Endothelial cell of umbilical vein (primary cell): ENCODE data around the gene TCP11L2.

Experiments used
- CTCF ChIP-seq, 2 donors: IDR thresholded peaks; 1 replicate in 1 of 2; 2 replicates in 1 of 2; pipeline ENCODE4 v1.5.1; 2011; ENCODE audit warnings: low read length in 2 of 2, mild to moderate bottlenecking in 2 of 2, moderate library complexity in 2 of 2, control low read depth in 1 of 2, inconsistent platforms in 1 of 2, low read depth in 1 of 2; ENCODE audit not compliant: insufficient read depth in 1 of 2; ENCODE audit errors: extremely low read depth in 1 of 2
- EZH2 ChIP-seq: IDR thresholded peaks from 2 replicates; pipeline ENCODE4 v1.6.1; 2012; ENCODE audit warnings: borderline replicate concordance, low read depth, mild to moderate bottlenecking, moderate library complexity, low read length, inconsistent platforms; ENCODE audit not compliant: severe bottlenecking
- FOS ChIP-seq: IDR thresholded peaks from 2 replicates; pipeline ENCODE4 v1.6.1; 2011; ENCODE audit warnings: mild to moderate bottlenecking, low read length, moderate library complexity, borderline replicate concordance; ENCODE audit not compliant: insufficient read depth
- GATA2 ChIP-seq: IDR thresholded peaks from 2 replicates; pipeline ENCODE4 v1.7.0; 2011; ENCODE audit warnings: low read depth, mild to moderate bottlenecking, moderate library complexity, mixed read lengths, low read length; ENCODE audit not compliant: insufficient read length, insufficient read depth
- JUN ChIP-seq: IDR thresholded peaks from 2 replicates; pipeline ENCODE4 v1.6.1; 2011; ENCODE audit warnings: borderline replicate concordance, low read depth; ENCODE audit not compliant: insufficient read length, insufficient read depth
- MAX ChIP-seq: IDR thresholded peaks from 2 replicates; pipeline ENCODE4 v1.6.1; 2011; ENCODE audit not compliant: insufficient read depth, insufficient read length
- POLR2A ChIP-seq: IDR thresholded peaks from 2 replicates; pipeline ENCODE4 v1.6.1; 2012; ENCODE audit warnings: low read depth, mild to moderate bottlenecking, control low read depth, low read length
- POLR2AphosphoS5 ChIP-seq: IDR thresholded peaks from 2 replicates; pipeline ENCODE4 v1.6.1; 2012; ENCODE audit warnings: low read depth, mild to moderate bottlenecking, control low read depth, low read length, moderate library complexity; ENCODE audit not compliant: insufficient read depth

GRCh38 chr12:106274012-106274411, 28.5 kb upstream of the TCP11L2 start:
- TF ChIP-seq CTCF (IDR thresholded peaks at IDR 0.05; ENCODE audit: extremely low read depth in 1 of 2, insufficient read depth in 1 of 2, low read depth in 1 of 2, low read length in 2 of 2) (no peak), POLR2A (no peak), GATA2 (no peak), POLR2AphosphoS5 (no peak), EZH2 (no peak), FOS (no peak), JUN (no peak), MAX (no peak)
